Heart left ventricle (tissue), 13 donors: ENCODE results near the gene OR2S2.

Experiments used
- CTCF ChIP-seq, 12 donors: fragments of 200-600 bp; sonication (generic) in 4 of 12; IDR thresholded peaks; one replicate each; pipeline versions ENCODE4 v1.5.0 to v1.8.0; 2018 to 2022; ENCODE audit warnings: antibody characterized with exemption in 12 of 12, mild to moderate bottlenecking in 5 of 12
- POLR2A ChIP-seq, 2 donors: fragments of 450-650 bp; IDR thresholded peaks; one replicate each; pipeline ENCODE4 v1.6.1; 2017; ENCODE audit warnings: antibody characterized with exemption in 2 of 2, mild to moderate bottlenecking in 2 of 2, moderate library complexity in 2 of 2
- donor health status: ischemic (EF 13 %, LVEDD 7.1; RV severe dilation, severe dysfunction).
- donor health status: DM: no; HTN: yes; CAD: no.
- donor health status: DM: no; HTN: no; CAD: no.
- donor health status: ischemic (EF 25% LVEDD 6.9; RV normal size, moderate dysfunction).
- donor health status: ischemic (EF 25% LVEDD 5.7; RV mildly dilated, moderate dysfunction).
- donor health status: ischemic (EF 35%, LVEDD 5.7; RV mildly dilated, moderate dysfunction).
- donor health status: nonischemic (EF 11% LVEDD 7.7; RV severe dilation, severe dysfunction).
- donor health status: DM: yes; HTN: yes; CAD: no.
- donor health status: PGD.
- donor health status: ischemic (EF 29% LVEDD 5.4; RV normal size, mild dysfunction).
- donor health status: nonischemic (EF 23%, LVEDD 6.1; RV moderate dilation, normal function).

GRCh38 chr9:35993976-35994720 lies 36.2 kb upstream of the OR2S2 start:
- TF ChIP-seq CTCF (IDR thresholded peaks at IDR 0.05) (no peak), POLR2A (IDR thresholded peaks at IDR 0.05) (no peak)
